GM12878 (cell line): Measurements from ENCODE around the gene MYL12A.

ENCODE experiments used
- CHD4 ChIP-seq: fragments of 200-600 bp; sonication (generic); IDR thresholded peaks from 2 replicates; pipeline ENCODE4 v1.6.1; 2016; ENCODE audit warnings: mild to moderate bottlenecking
- CTCF ChIP-seq, 3 experiments: IDR thresholded peaks in 2 of 3; conservative IDR thresholded peaks in 1 of 3; 2 replicates each; pipeline ENCODE4 v1.5.1; 2011; ENCODE audit warnings: low read depth in 3 of 3, low read length in 3 of 3, mild to moderate bottlenecking in 3 of 3, control low read depth in 2 of 3, moderate library complexity in 2 of 3, inconsistent platforms in 1 of 3, mixed read lengths in 1 of 3; ENCODE audit not compliant: control insufficient read depth in 2 of 3, insufficient read depth in 1 of 3; ENCODE audit errors: extremely low read depth in 1 of 3
- FOS ChIP-seq: IDR thresholded peaks from 3 replicates; pipeline ENCODE4 v1.6.1; 2011; ENCODE audit warnings: borderline replicate concordance; ENCODE audit not compliant: insufficient read length; ENCODE audit errors: extremely low read depth
- JUND ChIP-seq: IDR thresholded peaks from 2 replicates; pipeline ENCODE4 v1.6.1; 2012; ENCODE audit warnings: low read depth, mild to moderate bottlenecking, low read length, improper control_type of control experiment, moderate library complexity
- MXI1 ChIP-seq: fragments of 150-350 bp; IDR thresholded peaks from 2 replicates; pipeline ENCODE4 v1.6.1; 2011; ENCODE audit warnings: low read depth, mild to moderate bottlenecking, inconsistent platforms, low read length, improper control_type of control experiment
- NR2C2 ChIP-seq: IDR thresholded peaks from 2 replicates; pipeline ENCODE4 v1.6.1; 2011; ENCODE audit warnings: borderline replicate concordance, low read depth; ENCODE audit not compliant: control insufficient read depth, insufficient read length
- POU2F2 ChIP-seq: IDR thresholded peaks from 3 replicates; pipeline ENCODE4 v1.6.1; 2011; ENCODE audit warnings: low read depth, mild to moderate bottlenecking, low read length, borderline replicate concordance
- PRDM15 ChIP-seq: fragments of 450-650 bp; formaldehyde crosslinking; IDR thresholded peaks from 2 replicates; pipeline ENCODE4 v1.4.0; 2020; ENCODE audit warnings: mild to moderate bottlenecking, moderate library complexity
- RAD21 ChIP-seq: IDR thresholded peaks from 2 replicates; pipeline ENCODE4 v1.6.1; 2011; ENCODE audit warnings: mild to moderate bottlenecking, low read depth, low read length, moderate library complexity; ENCODE audit not compliant: insufficient read depth
- SMC3 ChIP-seq: IDR thresholded peaks from 2 replicates; pipeline ENCODE4 v1.6.1; 2011; ENCODE audit warnings: low read length, improper control_type of control experiment, borderline replicate concordance
- STAT1 ChIP-seq: fragments of 450-650 bp; conservative IDR thresholded peaks from 2 replicates; pipeline ENCODE4 v1.6.1; 2014; ENCODE audit warnings: antibody characterized with exemption, mild to moderate bottlenecking
- TCF12 ChIP-seq: IDR thresholded peaks from 2 replicates; pipeline ENCODE4 v1.6.1; 2011; ENCODE audit warnings: low read depth, mild to moderate bottlenecking, low read length
- USF2 ChIP-seq: IDR thresholded peaks from 2 replicates; pipeline ENCODE4 v1.6.1; 2011; ENCODE audit warnings: low read depth, low read length, improper control_type of control experiment, borderline replicate concordance
- ZBTB4 ChIP-seq: fragments of 450-650 bp; formaldehyde crosslinking; IDR thresholded peaks from 2 replicates; pipeline ENCODE4 v1.4.0; 2022; ENCODE audit warnings: mild to moderate bottlenecking, moderate library complexity

GRCh38 chr18:3251249-3251962 lies 3.8 kb downstream of the MYL12A start:
- TF ChIP-seq CTCF (IDR thresholded peaks at IDR 0.05 in 2 of 3, conservative IDR thresholded peaks at IDR 0.05 in 1 of 3; ENCODE audit: control insufficient read depth in 2 of 3, extremely low read depth in 1 of 3, insufficient read depth in 1 of 3, low read depth in 3 of 3, low read length in 3 of 3) (no peak), RAD21 (no peak), STAT1 (no peak), JUND (no peak), CHD4 (no peak), MXI1 (no peak), POU2F2 (0 out of 3 replicates have a peak, but pooled peaks have one; percentile 17), ZBTB4 (no peak), PRDM15 (CRISPR knock-in tag) (no peak), SMC3 (no peak), USF2 (no peak), FOS (no peak), TCF12 (no peak), NR2C2 (no peak)
